ENCODE data around the gene AKNA.

Gene AKNA

GRCh38 chr9:114401344-114401743 lies 13.6 kb upstream of the AKNA start:
- no peak for DNase-seq (ENCODE audit: low read depth, low spot score)
- ChIA-PET POLR2A (no interaction called here), CTCF (interaction anchor here (2.8 to 11.3 kb wide), 2 partner anchors 10 to 16 kb away, joined by 8 to 207 read pairs; no protein-coding TSS in a partner anchor)
- TF ChIP-seq, protein P1, sequence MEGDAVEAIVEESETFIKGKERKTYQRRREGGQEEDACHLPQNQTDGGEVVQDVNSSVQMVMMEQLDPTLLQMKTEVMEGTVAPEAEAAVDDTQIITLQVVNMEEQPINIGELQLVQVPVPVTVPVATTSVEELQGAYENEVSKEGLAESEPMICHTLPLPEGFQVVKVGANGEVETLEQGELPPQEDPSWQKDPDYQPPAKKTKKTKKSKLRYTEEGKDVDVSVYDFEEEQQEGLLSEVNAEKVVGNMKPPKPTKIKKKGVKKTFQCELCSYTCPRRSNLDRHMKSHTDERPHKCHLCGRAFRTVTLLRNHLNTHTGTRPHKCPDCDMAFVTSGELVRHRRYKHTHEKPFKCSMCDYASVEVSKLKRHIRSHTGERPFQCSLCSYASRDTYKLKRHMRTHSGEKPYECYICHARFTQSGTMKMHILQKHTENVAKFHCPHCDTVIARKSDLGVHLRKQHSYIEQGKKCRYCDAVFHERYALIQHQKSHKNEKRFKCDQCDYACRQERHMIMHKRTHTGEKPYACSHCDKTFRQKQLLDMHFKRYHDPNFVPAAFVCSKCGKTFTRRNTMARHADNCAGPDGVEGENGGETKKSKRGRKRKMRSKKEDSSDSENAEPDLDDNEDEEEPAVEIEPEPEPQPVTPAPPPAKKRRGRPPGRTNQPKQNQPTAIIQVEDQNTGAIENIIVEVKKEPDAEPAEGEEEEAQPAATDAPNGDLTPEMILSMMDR (IDR thresholded peaks at IDR 0.05; ENCODE audit: insufficient read depth, low read length, missing control alignments): no peak
- no peak overlapping the region for H3K4me3 ChIP-seq (ENCODE audit: low read depth, low read length)

DNA sequence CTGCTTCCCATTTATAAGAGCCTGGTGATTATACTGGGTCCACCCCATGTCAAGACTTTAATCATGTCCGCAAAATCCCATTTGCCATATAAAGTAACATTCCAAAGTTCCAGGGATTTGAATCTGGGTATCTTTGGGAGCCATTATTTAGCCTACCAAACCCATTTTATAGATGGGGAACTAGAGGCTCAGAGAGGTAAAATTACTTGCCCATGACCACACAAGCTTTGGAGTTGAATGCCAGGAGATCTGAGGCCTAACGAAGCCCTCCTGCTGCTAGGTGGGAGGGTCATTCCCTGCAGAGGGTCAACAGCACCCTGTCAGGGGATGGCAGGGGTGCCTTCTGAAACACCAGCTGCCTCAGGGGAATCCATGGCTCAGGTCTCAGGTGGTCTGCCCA lies 13.0 kb upstream of the AKNA start:
- DNase-seq (ENCODE audit: low read depth, low spot score): no peak
- POLR2A ChIA-PET: no interaction called here
- H3K4me3 ChIP-seq (ENCODE audit: low read depth, low read length): no peak overlapping the region
- CTCF ChIA-PET: interaction anchor here (2.5 to 11.3 kb wide), 3 partner anchors 10 to 253 kb away, joined by 8 to 207 read pairs (median 14); no protein-coding TSS in a partner anchor
- TF ChIP-seq, protein P1 (IDR thresholded peaks at IDR 0.05; ENCODE audit: insufficient read depth, low read length, missing control alignments): no peak

- ChIA-PET CTCF (interaction anchor here (0.6 to 11.3 kb wide), 10 partner anchors 9 to 507 kb away, joined by 3 to 207 read pairs (median 4); no protein-coding TSS in a partner anchor), POLR2A (no interaction called here)
- no peak overlapping the region for H3K4me3 ChIP-seq (ENCODE audit: low read depth, low read length)
- TF ChIP-seq, protein P1 (IDR thresholded peaks at IDR 0.05; ENCODE audit: insufficient read depth, low read length, missing control alignments): no peak
- DNase-seq (ENCODE audit: low read depth, low spot score): no peak
Observed at GRCh38 chr9:114400219-114400618, 12.4 kb upstream of the AKNA start.

- CTCF ChIA-PET: interaction anchor here (0.9 to 11.3 kb wide), 9 partner anchors 10 to 317 kb away, joined by 3 to 207 read pairs (median 3); no protein-coding TSS in a partner anchor
- TF ChIP-seq, protein P1 (IDR thresholded peaks at IDR 0.05; ENCODE audit: insufficient read depth, low read length, missing control alignments): no peak
- POLR2A ChIA-PET: no interaction called here
- no peak overlapping the region for H3K4me3 ChIP-seq (ENCODE audit: low read depth, low read length)
- no peak for DNase-seq (ENCODE audit: low read depth, low spot score)
Observed at GRCh38 chr9:114399381-114399780, 11.6 kb upstream of the AKNA start.

DNA sequence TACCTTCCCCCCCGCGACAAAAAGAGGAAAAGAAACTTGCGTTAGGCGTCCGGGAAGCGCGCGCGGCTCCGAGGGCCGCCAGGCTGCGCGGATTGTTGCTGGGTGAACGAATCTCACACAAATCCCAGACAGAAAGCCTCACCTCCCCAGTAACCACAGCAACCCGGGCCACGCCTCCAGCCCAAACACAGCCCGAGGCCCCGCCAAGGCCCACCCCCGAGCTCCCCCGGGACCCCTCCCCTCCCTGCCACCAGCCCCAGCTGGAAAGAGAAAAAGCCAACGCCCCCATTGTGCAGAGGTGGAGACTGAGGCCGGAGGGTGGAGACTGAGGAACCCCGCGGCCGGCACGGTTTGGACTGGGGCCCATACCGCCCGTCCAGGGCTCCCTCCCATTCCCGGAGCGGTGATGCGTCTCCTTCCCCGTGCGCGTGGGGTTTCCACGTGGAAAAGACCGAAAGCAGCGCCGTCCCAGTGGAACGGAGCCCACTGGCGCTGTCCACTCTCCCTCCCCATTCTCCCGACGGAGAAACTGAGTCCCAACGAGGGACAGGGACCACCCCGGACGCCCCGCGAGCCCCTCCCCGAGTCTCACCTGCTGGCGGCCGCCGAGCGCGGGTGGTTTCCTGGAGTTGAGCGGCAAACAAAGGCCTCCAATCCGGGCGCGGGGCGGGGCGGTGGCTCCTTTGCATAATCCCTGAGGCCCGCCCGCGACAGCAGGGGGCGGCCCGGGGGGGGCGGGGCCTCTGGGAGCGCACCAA lies 10.2 kb upstream of the AKNA start:
- peak overlapping the region; percentile 87 for H3K4me3 ChIP-seq (ENCODE audit: low read depth, low read length)
- DNase-seq (ENCODE audit: low read depth, low spot score): no peak
- TF ChIP-seq, protein P1 (IDR thresholded peaks at IDR 0.05; ENCODE audit: insufficient read depth, low read length, missing control alignments): no peak
- ChIA-PET POLR2A (interaction anchor here (1.0 kb wide), 1 partner anchor 10 kb away, joined by 3 read pairs; the partner anchor contains the start of gene AKNA), CTCF (interaction anchor here (0.7 to 1.9 kb wide), 5 partner anchors 8 to 264 kb away, joined by 3 to 6 read pairs (median 3); partner anchors contain the start of gene AKNA)

DNA sequence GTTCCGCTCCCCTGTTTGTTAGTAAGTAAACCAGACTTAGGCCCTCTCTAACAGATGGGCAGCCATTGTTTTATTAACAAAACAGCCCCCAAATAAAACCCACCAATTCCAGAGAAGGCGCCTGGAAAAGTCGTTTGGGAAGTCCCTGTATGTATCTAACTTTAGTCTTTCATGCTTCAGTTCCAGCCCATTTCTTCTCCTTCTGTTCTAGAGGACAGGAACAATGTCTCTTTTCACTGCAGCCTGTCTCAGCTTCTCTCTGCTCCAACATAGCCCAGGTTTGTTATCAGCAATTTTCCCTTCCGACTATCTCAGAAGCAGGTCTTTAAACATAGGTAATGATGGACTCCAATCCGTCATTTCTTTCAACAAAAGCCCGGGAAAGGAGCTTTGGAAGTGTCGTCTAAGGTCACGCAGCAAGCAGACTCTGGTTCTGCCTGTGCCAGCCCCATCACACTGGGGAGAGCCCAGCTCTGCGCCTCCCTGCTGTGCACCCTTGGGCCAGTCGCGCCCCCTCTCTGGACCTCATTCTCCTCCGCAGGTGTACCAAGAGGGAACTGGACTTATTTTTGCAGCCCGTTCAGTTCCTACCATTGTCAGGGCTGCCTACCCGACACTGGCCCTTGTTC lies 9.6 kb upstream of the AKNA start:
- TF ChIP-seq, protein P1 (IDR thresholded peaks at IDR 0.05; ENCODE audit: insufficient read depth, low read length, missing control alignments): no peak
- CTCF ChIA-PET: interaction anchor here (0.7 to 1.9 kb wide), 5 partner anchors 9 to 265 kb away, joined by 3 to 6 read pairs (median 3); partner anchors contain the start of gene AKNA
- POLR2A ChIA-PET: interaction anchor here (1.0 kb wide), 2 partner anchors 9 to 10 kb away, joined by 3 read pairs; partner anchors contain the start of gene AKNA
- H3K4me3 ChIP-seq (ENCODE audit: low read depth, low read length): peak overlapping the region; percentile 87
- DNase-seq (ENCODE audit: low read depth, low spot score): no peak

Data from AG04449 (cell line).